Osteocyte (in vitro differentiated cells): ENCODE results near the gene MGAM2. TPM values are rescaled to one million over a fixed set of nuclear protein-coding genes. Genes with fewer than 3 reads are reported as not detected.
A peak's percentile ranks its signal among the peaks of the same experiment; 100 is the strongest.

Experiments
- DNase-seq: peaks from one replicate; pipeline ENCODE4 v3.0.0; 2021; ENCODE audit warnings: mixed read lengths; ENCODE audit not compliant: unreplicated experiment; ENCODE audit errors: extremely low spot score
- H3K27ac Mint-ChIP-seq: one replicate; pipeline ENCODE4 v1.8.0; 2021; ENCODE audit warnings: mild to moderate bottlenecking, mixed read lengths; ENCODE audit not compliant: unreplicated experiment
- H3K27me3 Mint-ChIP-seq: one replicate; pipeline ENCODE4 v1.8.0; 2021; ENCODE audit warnings: mixed read lengths; ENCODE audit not compliant: unreplicated experiment
- H3K36me3 Mint-ChIP-seq: one replicate; pipeline ENCODE4 v1.8.0; 2021; ENCODE audit warnings: mixed read lengths; ENCODE audit not compliant: unreplicated experiment
- H3K4me1 Mint-ChIP-seq: one replicate; pipeline ENCODE4 v1.8.0; 2021; ENCODE audit warnings: mixed read lengths; ENCODE audit not compliant: unreplicated experiment
- H3K4me3 Mint-ChIP-seq: one replicate; pipeline ENCODE4 v1.8.0; 2021; ENCODE audit warnings: mild to moderate bottlenecking, moderate library complexity, mixed read lengths; ENCODE audit not compliant: unreplicated experiment
- H3K9me3 Mint-ChIP-seq: one replicate; pipeline ENCODE4 v1.8.0; 2021; ENCODE audit warnings: mixed read lengths; ENCODE audit not compliant: unreplicated experiment
- CTCF ChIP-seq: fragments of 200-600 bp; sonication (generic); IDR thresholded peaks from 2 replicates; pipeline ENCODE4 v1.5.0; 2021; ENCODE audit warnings: antibody characterized with exemption, mild to moderate bottlenecking, moderate library complexity
- total RNA-seq: library from RNA; stranded (reverse); gene quantifications from 2 replicates; pipeline ENCODE4 v1.2.1, GENCODE V29; 2021

Gene MGAM2
- total RNA-seq, 1 donor from 2014 or later, result not detected

- Mint-ChIP-seq H3K9me3 (no peaks in the 10 kb centered on the region), H3K4me1 (no peaks in the 10 kb centered on the region), H3K27ac (no peak overlapping the region), H3K4me3 (no peak overlapping the region), H3K36me3 (no peaks in the 10 kb centered on the region), H3K27me3 (peaks cover 8% of the 10 kb centered on the region)
- DNase-seq, result no peak
- TF ChIP-seq CTCF, result no peak
These were observed 117.1 kb downstream of the MGAM2 start for GRCh38 chr7:142228537-142229104.

DNA sequence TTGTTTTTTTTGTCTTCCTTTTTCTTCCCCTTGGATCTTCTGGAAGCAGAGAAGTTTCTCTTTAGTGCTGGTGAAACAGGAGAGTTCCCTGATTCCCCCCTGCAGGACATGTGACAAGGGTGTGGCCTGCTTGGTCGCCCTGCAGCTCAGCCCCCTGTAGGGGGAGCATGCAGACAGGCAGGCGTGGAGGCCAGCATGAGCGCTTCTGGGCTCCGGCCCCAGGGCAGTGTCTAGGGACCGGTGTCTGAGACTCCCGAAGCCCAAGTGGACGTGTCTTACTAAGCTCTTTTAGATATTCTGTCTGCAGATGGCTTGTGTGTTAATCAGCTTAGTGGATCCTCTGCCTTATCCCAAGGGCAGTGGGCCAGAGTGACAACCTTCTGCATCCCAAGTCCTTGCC lies 120.2 kb downstream of the MGAM2 start:
- peak; percentile 8 for TF ChIP-seq CTCF
- Mint-ChIP-seq H3K9me3 (no peaks in the 10 kb centered on the region), H3K4me3 (no peak overlapping the region), H3K27ac (no peak overlapping the region), H3K27me3 (peaks cover 13% of the 10 kb centered on the region), H3K4me1 (no peaks in the 10 kb centered on the region), H3K36me3 (no peaks in the 10 kb centered on the region)
- DNase-seq, result no peak

GRCh38 chr7:142240546-142240945 lies 129.0 kb downstream of the MGAM2 start:
- no peak for TF ChIP-seq CTCF
- Mint-ChIP-seq H3K9me3 (no peaks in the 10 kb centered on the region), H3K36me3 (no peaks in the 10 kb centered on the region), H3K4me3 (no peak overlapping the region), H3K4me1 (no peaks in the 10 kb centered on the region), H3K27ac (no peak overlapping the region), H3K27me3 (peaks cover 15% of the 10 kb centered on the region)
- DNase-seq, result no peak

DNA sequence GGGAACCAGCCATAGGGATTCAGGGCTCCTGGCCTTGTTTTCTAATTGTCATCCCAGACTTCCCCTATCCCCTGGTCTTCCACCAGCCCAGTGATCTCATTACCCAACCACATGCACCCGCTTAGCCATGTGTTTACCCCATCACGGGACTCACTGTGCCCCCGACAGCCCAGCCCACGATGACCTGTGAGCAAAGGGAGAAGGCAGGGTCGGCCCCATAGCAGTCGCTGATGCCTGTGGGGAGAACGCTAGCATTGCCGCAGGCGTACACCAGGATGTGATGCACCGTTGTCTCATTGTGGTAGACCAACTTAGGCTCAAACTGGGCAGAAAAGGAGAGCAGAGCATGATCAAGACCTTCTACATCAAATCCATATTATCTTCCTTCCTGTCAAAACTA lies 132.3 kb downstream of the MGAM2 start:
- H3K27ac Mint-ChIP-seq, result no peak overlapping the region
- no peak overlapping the region for H3K4me3 Mint-ChIP-seq
- H3K36me3 Mint-ChIP-seq, result no peaks in the 10 kb centered on the region
- H3K4me1 Mint-ChIP-seq, result no peaks in the 10 kb centered on the region
- H3K9me3 Mint-ChIP-seq, result no peaks in the 10 kb centered on the region
- no peak for DNase-seq
- no peak for TF ChIP-seq CTCF
- peaks cover 3% of the 10 kb centered on the region for H3K27me3 Mint-ChIP-seq

- Mint-ChIP-seq H3K4me1 (peaks cover 2% of the 10 kb centered on the region), H3K36me3 (no peaks in the 10 kb centered on the region), H3K27me3 (no peaks in the 10 kb centered on the region), H3K9me3 (no peaks in the 10 kb centered on the region), H3K4me3 (no peak overlapping the region), H3K27ac (no peak overlapping the region)
- TF ChIP-seq CTCF, result no peak
- no peak for DNase-seq
These were observed 136.9 kb downstream of the MGAM2 start for GRCh38 chr7:142248166-142249160.
